ENCODE data around the gene SLC41A3.

SLC41A3 gene

DNA sequence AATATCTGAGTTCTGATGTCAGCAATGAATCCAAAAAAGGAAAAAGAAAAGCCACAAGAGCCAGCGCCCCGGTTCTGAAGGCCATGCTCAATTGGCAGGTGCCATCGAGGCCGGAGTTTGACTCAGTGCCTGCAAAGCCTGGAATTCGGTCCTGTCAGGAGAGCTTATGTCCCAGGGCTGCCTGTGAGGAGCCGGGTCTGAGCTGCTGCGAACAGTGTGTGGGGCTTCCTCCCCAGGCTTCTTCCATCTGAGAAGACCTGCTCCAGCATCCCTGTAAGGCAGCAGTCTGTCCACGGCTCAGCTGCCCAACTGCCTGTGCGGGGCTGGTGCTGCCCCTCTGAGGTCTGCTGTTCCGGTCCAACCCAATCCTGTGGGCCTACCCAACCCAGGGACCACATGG is 68.8 kb downstream of the SLC41A3 start:
- no peak overlapping the region for H2AFZ ChIP-seq (ENCODE audit: low read length)
- no peak overlapping the region for H3K4me3 ChIP-seq (ENCODE audit: low read depth, low read length, poor library complexity, severe bottlenecking)
- H3K4me2 ChIP-seq (ENCODE audit: low read length): no peak overlapping the region
- H3K79me2 ChIP-seq (ENCODE audit: insufficient read depth, low read length): no peaks in the 10 kb centered on the region
- no peaks in the 10 kb centered on the region for H3K9me3 ChIP-seq (ENCODE audit: low read length)
- no peaks in the 10 kb centered on the region for H3F3A ChIP-seq (ENCODE audit: insufficient read depth, low read length)
- H3K27me3 ChIP-seq (ENCODE audit: insufficient read depth, low read length): no peaks in the 10 kb centered on the region
- no peak overlapping the region for H3K27ac ChIP-seq (ENCODE audit: low read depth, low read length, poor library complexity, severe bottlenecking)
- H3K9me2 ChIP-seq (ENCODE audit: low read depth, low read length): no peaks in the 10 kb centered on the region
- H3K9ac ChIP-seq (ENCODE audit: low read length): no peak overlapping the region
- no peaks in the 10 kb centered on the region for H3K4me1 ChIP-seq (ENCODE audit: insufficient read depth, low read length, severe bottlenecking)
- no peaks in the 10 kb centered on the region for H4K20me1 ChIP-seq (ENCODE audit: insufficient read depth, low read length)
- no peak for TF ChIP-seq EZH2 (IDR thresholded peaks at IDR 0.05; ENCODE audit: borderline replicate concordance, low read length)
- no peak for TF ChIP-seq CTCF (IDR thresholded peaks at IDR 0.05; ENCODE audit: low read length)
- no peaks in the 10 kb centered on the region; the same call in 1 of the 2 replicates for H3K36me3 ChIP-seq (ENCODE audit: insufficient read depth, low read length)

DNA sequence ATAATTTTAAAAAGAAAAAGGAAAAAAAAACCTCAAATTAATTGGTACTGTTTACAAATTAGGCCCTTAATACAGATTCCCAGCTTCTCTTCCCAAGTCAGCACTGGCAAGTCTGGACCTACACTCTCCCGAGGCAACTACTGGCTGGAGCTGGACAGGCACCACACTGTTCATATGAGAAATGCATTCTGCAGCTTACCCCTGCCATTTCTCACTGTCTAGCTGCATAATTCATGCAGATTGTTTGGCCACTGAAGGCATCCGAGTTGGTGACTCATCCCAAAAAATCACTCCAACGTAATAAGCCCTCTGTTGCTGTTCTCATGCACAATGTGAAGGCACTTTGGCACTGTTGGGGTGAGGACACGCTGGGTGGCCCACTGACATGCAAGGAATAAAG is 69.7 kb downstream of the SLC41A3 start:
- Histone ChIP-seq H4K20me1 (ENCODE audit: insufficient read depth, low read length) (no peaks in the 10 kb centered on the region), H3K27me3 (ENCODE audit: insufficient read depth, low read length) (no peaks in the 10 kb centered on the region), H3K4me1 (ENCODE audit: insufficient read depth, low read length, severe bottlenecking) (no peaks in the 10 kb centered on the region)

GRCh38 chr3:126013751-126014156 is 70.2 kb downstream of the SLC41A3 start:
- H3K27ac ChIP-seq (ENCODE audit: low read depth, low read length, poor library complexity, severe bottlenecking): no peak overlapping the region
- H3K79me2 ChIP-seq (ENCODE audit: insufficient read depth, low read length): no peaks in the 10 kb centered on the region
- no peak overlapping the region for H3K9ac ChIP-seq (ENCODE audit: low read length)
- no peaks in the 10 kb centered on the region for H3F3A ChIP-seq (ENCODE audit: insufficient read depth, low read length)
- H3K4me2 ChIP-seq (ENCODE audit: low read length): no peak overlapping the region
- H3K9me2 ChIP-seq (ENCODE audit: low read depth, low read length): no peaks in the 10 kb centered on the region
- no peak overlapping the region for H2AFZ ChIP-seq (ENCODE audit: low read length)
- H3K4me1 ChIP-seq (ENCODE audit: insufficient read depth, low read length, severe bottlenecking): no peaks in the 10 kb centered on the region
- H4K20me1 ChIP-seq (ENCODE audit: insufficient read depth, low read length): no peaks in the 10 kb centered on the region
- H3K36me3 ChIP-seq (ENCODE audit: insufficient read depth, low read length): no peaks in the 10 kb centered on the region; the same call in 1 of the 2 replicates
- no peaks in the 10 kb centered on the region for H3K9me3 ChIP-seq (ENCODE audit: low read length)
- no peak overlapping the region for H3K4me3 ChIP-seq (ENCODE audit: low read depth, low read length, poor library complexity, severe bottlenecking)
- TF ChIP-seq EZH2 (IDR thresholded peaks at IDR 0.05; ENCODE audit: borderline replicate concordance, low read length): no peak
- no peak for TF ChIP-seq CTCF (IDR thresholded peaks at IDR 0.05; ENCODE audit: low read length)
- H3K27me3 ChIP-seq (ENCODE audit: insufficient read depth, low read length): no peaks in the 10 kb centered on the region

More for the DNA sequence above, 69.7 kb downstream of the SLC41A3 start:
- no peak overlapping the region for H3K9ac ChIP-seq (ENCODE audit: low read length)
- H3K36me3 ChIP-seq (ENCODE audit: insufficient read depth, low read length): no peaks in the 10 kb centered on the region; the same call in 1 of the 2 replicates
- no peaks in the 10 kb centered on the region for H3K9me2 ChIP-seq (ENCODE audit: low read depth, low read length)
- H3F3A ChIP-seq (ENCODE audit: insufficient read depth, low read length): no peaks in the 10 kb centered on the region
- no peak for TF ChIP-seq CTCF (IDR thresholded peaks at IDR 0.05; ENCODE audit: low read length)
- no peak for TF ChIP-seq EZH2 (IDR thresholded peaks at IDR 0.05; ENCODE audit: borderline replicate concordance, low read length)
- H3K4me2 ChIP-seq (ENCODE audit: low read length): no peak overlapping the region
- no peak overlapping the region for H2AFZ ChIP-seq (ENCODE audit: low read length)
- no peaks in the 10 kb centered on the region for H3K79me2 ChIP-seq (ENCODE audit: insufficient read depth, low read length)
- no peak overlapping the region for H3K27ac ChIP-seq (ENCODE audit: low read depth, low read length, poor library complexity, severe bottlenecking)
- H3K4me3 ChIP-seq (ENCODE audit: low read depth, low read length, poor library complexity, severe bottlenecking): no peak overlapping the region
- no peaks in the 10 kb centered on the region for H3K9me3 ChIP-seq (ENCODE audit: low read length)
